ENCODE measurements around the gene UBE2J2.

DNA sequence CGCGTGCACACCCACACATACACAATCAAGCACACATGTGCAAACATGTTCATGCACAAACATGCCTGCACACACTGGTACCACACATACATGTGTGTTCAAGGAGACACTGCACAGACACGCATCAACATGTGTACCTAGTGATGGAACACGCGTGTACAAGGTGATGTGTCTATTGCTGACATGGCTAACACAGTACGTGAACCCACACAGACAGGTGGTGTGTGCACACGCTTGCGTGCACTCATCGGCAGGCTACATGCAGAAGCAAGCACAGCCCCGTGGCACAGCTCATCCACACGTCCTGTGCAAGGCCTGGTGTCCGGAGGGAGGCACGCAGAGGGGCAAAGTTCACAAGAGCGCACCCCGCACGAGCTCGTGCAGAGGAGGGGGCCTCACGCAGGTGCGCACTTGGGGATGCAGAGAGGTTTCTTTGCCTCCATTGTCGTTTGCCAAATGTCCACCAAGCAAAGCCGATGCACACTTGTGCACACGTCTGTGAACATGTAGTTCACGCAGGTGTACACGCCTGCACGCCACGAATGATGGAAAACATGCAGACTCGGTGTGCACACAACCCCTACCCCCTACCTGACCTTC, 33.1 kb upstream of the UBE2J2 start:
- TF ChIP-seq, protein P1, sequence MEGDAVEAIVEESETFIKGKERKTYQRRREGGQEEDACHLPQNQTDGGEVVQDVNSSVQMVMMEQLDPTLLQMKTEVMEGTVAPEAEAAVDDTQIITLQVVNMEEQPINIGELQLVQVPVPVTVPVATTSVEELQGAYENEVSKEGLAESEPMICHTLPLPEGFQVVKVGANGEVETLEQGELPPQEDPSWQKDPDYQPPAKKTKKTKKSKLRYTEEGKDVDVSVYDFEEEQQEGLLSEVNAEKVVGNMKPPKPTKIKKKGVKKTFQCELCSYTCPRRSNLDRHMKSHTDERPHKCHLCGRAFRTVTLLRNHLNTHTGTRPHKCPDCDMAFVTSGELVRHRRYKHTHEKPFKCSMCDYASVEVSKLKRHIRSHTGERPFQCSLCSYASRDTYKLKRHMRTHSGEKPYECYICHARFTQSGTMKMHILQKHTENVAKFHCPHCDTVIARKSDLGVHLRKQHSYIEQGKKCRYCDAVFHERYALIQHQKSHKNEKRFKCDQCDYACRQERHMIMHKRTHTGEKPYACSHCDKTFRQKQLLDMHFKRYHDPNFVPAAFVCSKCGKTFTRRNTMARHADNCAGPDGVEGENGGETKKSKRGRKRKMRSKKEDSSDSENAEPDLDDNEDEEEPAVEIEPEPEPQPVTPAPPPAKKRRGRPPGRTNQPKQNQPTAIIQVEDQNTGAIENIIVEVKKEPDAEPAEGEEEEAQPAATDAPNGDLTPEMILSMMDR (IDR thresholded peaks at IDR 0.05), result no peak
- TF ChIP-seq EP300 (IDR thresholded peaks at IDR 0.05) (no peak), POLR2A (IDR thresholded peaks at IDR 0.05) (no peak)

All from suprapubic skin (tissue), 3 donors.